NCI-H2171 treated with DMSO at 0.1 percent for 48 hours (cell line): ENCODE measurements around the gene RBMS2.
"Not testable (repeated sequence)": the region's sequence is repeated elsewhere in the genome, so short reads cannot be mapped to it uniquely, and the experiment has no call there.

Source experiments
- DNase-seq: peaks from one replicate; lab custom pipeline; 2025; lab: John Stamatoyannopoulos, UW

Gene RBMS2, protein sequence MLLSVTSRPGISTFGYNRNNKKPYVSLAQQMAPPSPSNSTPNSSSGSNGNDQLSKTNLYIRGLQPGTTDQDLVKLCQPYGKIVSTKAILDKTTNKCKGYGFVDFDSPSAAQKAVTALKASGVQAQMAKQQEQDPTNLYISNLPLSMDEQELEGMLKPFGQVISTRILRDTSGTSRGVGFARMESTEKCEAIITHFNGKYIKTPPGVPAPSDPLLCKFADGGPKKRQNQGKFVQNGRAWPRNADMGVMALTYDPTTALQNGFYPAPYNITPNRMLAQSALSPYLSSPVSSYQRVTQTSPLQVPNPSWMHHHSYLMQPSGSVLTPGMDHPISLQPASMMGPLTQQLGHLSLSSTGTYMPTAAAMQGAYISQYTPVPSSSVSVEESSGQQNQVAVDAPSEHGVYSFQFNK

DNA sequence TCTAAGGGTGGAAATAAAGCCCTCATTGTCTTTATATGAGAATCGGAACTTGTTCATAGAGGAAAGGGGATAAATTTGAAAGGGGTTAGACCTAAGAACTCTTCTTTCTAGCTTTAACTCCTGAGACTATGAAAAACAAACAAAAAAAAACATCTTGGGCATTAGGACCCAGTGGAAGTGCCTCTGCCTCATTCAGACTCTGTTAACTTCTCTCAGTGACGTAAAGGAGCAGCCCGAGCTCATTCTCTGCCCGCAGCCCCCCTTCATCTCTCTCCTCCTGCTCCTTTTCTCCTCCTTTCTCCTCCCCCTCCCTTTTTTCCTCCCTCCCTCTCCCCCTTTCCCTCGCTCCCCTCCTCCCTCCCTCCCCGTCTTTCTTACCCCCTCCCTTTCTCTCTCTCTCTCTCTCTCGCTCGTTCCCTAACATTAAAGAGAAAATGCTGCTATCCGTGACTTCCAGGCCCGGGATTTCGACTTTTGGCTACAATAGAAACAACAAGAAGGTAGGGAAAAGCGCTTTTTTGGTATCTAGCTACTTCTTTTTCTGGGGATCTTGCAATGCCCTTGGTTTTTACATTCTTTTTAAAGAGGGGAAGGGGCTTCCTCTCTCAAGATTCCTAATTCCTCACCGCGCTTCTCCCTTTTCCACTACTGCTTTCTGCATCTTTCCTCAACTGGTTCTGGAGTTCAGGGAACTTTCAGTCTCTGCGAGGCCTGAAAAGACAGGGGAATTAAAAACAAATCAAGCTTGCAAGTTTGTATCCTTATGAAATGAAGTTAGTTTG, at the start of gene RBMS2:
Gene RBMS2, plus strand, starts transcription at position 231 of the 782 bp plus-strand sequence. Its CDS starts 204 bp downstream, at position 435.
- peak; percentile 48 for DNase-seq

DNA sequence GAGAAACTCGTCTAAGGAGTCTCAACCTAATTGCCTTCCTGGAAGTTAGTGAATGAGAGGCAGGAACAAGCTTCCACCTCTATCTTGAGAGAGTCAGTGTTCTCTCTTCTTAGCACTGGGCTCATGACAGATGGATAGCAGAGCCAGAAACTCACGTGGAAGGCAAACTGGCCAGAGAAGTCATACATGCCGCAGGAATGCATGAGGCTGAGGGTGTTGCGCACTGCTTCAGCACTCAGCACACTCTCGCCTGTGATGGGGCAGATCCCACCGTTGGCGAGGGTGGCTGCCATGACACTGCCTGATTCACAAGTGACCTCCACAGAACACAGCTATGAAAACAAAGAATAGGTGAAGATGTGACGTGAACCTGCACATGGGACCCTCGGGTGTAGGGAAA, 47.2 kb upstream of the RBMS2 start:
- DNase-seq: no peak

DNA sequence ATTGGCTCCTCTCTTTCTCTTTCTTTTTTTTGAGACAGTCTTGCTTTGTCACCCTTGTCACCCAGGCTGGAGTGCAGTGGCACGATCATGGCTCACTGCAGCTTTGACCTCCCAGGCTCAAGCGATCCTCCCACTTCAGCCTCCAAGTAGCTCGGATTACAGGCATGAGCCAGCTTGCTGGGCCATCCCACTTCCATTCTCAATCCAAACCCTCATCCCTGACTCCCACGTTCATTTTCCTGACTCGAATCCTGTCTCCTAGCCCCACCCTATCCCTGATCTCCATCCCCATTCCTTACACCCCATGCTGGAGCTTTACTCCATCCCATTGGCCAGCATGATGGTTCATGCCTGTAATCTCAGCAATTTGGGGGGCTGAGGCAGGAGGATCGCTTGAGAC, 45.5 kb upstream of the RBMS2 start:
- DNase-seq: no peak

DNA sequence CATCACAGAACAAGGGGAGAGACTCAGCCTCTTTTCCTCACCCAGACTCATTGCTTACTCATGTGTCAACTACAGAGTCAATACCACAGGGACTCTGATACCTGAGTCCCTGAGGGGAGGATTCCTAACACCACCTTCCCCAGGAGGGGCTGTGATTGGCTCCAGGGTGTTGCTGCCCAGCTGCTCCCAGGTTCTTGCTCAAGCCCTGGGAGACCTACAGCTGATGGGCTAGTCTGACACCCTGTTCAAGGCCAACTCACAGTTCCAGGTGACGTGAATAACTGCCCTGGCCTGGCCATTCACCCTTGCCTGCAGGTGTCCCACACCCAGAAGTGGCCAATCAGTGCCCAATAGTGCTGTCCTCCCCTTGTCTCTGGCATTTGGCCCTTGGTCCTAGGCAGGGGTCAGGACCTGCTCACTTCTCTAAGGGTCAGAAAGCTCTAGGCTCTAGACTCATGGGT, 44.6 kb upstream of the RBMS2 start:
- DNase-seq: peak; percentile 33

DNA sequence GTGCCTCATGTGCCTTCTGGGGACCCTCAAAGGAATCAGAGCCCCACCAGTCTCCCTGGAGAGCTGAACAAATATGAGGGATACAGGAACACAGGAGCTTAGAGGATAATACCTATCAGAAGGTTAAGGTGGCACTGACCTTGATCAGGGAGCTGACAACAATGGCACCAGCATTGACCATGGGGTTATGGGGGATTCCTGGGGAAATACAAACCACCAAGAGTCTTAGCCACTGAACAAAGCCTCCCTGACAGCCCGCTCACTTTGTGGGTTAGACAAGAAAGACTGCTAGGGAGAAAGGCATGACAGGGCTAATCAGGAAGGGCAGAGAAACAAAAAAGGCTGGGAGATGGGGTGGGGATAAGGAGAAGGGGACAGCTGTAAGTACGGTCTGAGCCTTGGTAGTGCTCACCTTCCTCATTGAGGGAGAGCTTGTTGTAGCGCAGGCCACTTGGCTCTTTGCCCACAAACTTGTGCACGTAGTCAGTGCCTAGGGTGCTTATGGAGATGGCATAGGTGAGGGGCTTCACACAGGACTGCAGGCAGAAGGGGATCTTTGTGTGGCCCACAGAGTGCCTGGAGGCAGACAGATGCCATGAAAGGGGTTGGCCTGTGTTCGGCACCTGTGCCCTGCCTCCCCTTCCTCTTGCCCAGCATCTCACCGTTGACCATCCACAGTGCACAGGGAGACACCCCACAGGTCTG, 43.9 kb upstream of the RBMS2 start:
- DNase-seq: no peak

DNA sequence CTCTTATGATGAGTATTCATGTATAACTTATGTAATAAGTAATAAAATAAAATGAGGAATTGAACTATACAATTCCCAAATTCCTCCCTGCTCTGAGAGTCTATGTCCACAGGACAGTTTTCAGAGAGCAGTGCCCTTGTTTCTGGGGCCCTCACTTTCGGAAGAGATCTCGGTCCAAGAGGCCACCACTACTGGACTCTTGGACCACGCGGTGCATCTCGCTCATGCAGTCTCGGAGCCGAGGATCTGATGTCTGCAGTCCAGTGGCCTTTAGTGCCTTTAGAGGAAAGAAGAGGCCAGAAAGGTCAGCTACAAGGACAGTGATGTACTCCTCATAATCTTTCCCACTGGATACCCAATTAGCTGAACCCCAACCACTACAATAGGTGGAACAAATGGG, 42.0 kb upstream of the RBMS2 start:
- DNase-seq: no peak

DNA sequence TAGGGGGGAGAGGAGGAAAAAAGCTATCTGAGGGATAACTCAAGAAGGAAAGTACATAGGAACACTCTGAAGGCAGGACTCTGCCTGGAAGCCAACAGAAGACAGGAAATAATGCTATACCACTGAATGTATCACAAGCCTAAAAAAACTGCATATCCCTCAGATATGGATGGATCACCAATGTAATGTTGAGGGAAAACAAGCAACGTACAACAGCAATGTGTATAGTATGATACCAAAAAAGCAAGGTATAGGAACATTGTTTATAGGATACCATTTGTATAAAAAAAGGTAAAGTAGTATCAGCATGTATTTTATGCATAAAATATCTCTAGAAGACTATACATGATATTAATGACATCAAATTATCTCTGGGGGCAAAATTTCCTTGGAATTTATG, 37.1 kb upstream of the RBMS2 start:
- no peak for DNase-seq

DNA sequence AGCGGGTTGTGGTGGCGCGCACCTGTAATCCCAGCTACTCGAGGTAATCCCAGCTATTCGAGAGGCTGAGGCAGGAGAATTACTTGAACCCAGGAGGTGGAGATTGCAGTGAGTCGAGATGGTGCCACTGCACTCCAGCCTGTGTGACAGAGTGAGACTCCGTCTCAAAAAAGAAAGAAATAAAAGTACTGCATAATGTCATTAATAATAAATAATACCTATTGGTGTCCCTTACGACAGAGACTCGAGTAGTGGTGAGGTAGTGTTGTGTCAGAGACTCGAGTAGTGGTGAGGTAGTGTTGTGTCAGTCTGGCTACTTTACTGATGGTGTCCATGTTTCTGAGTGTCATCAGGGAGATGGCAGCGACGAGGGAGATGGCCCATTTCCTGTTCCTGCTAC, 34.9 kb upstream of the RBMS2 start:
- DNase-seq: no peak

DNA sequence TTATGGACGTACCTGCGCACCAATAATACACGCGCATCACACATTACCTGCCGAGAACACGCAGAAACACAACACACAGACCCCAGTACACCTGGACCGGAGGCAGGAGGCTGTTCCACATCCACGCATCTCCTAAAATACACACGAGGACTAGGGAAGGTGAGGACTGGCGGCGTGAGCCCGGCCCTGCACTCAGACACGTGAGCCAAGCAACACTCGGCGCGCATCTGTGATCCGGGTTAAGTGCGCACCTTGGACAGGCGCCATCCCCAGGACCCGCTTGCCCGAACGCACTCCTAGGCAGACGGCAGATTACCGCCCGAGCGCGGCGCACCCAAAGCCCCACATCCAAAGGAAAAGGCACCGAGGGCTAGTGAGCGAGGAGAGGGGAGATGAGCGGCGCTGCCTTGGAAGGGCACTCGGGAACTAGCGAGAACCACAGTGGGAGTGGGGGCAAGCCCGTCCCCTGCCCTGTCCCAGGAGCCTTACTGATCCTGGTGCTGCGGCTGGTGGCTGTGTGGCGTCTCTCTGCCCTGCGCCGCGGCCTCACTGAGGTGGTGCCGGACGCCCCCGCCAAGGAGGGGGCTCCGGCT, 34.1 kb upstream of the RBMS2 start:
- DNase-seq: peak; percentile 71

DNA sequence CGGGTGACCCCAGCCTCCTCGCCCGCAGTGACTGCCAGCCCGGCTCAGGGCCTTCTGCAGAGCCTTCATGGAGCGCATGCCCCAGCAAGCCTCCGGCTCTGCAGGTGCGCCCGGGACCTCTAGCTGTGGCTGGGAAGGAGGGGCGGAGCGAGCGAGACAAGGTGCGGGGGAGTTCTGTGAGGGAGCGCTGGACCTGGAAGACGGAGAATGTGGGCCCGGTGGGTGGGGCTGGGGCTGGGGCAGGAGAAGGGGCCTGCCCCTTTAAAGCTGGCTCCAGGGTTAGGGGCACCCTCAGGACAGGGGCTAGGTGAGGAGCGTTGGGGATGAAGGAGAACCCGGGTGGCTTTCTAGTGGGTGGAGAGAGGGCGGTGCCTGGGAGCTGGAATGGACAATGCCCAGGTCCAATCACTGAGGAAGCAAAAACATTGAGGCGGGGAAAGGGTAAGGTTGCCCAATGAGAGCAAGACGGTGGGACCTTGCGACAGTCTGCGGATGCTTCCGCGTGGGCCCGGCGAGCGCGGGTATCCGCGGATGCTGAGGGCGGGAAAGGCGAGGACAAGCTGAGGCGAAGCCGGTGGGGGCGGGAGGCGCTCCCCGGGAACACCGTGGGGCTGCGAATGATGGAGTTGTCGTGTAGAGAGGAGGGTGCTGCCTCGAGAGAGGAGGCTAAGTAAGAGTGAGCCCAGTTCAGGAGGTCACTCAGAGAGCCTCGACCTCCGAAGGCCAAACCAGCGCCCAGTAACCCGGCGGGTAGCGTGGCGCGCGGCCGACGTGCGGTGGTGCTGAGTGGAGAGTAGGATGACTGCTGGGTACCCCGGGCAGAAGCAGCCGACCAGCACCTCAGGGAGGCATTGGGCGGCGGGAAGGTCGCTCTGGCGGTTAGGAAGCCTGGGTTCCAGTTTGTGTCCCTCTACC, 33.3 kb upstream of the RBMS2 start, which contains the start of gene GLS2:
Gene GLS2, minus strand, starts transcription at position 121 of the 915 bp plus-strand sequence. Its CDS starts 43 bp downstream, at position 78.
- peak; percentile 93 for DNase-seq

DNA sequence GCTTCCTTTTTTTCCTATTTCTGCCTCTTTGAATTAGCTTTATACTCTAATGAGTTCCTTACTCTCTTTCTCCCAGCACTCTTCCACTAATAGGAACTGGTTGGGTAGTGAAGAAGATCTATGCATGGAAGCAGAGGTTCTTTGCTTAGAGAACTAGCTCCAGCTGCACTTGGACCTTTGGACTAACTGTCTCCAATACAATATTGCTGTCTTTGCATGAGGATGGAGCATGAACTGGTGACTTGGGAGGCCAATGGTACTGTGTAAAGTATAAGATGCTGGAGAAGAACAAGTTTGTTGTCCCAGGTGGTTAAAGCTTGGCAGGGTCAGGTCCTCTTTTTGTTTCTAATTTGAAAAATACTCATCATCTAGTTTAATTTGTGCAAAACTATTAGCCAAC, 31.3 kb upstream of the RBMS2 start:
- no peak for DNase-seq

DNA sequence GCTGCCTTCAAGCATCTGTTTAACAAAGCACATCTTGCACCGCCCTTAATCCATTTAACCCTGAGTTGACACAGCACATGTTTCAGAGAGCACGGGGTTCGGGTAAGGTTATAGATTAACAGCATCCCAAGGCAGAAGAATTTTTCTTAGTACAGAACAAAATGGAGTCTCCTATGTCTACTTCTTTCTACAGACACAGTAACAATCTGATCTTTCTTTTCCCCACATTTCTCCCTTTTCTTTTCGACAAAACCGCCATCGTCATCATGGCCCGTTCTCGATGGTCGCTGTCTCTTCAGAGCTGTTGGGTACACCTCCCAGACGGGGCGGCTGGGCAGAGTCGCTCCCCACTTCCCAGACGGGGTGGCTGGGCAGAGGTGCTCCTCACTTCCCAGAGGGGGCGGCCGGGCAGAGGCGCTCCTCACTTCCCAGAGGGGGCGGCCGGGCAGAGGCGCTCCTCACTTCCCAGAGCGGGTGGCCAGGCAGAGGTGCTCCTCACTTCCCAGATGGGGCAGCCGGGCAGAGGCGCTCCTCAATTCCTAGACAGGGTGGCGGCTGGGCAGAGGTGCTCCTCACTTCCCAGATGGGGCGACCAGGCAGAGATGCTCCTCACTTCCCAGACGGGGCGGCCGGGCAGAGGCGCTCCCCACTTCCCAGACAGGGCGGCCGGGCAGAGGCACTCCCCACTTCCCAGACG, 28.1 kb upstream of the RBMS2 start:
- not testable (repeated sequence) for DNase-seq

DNA sequence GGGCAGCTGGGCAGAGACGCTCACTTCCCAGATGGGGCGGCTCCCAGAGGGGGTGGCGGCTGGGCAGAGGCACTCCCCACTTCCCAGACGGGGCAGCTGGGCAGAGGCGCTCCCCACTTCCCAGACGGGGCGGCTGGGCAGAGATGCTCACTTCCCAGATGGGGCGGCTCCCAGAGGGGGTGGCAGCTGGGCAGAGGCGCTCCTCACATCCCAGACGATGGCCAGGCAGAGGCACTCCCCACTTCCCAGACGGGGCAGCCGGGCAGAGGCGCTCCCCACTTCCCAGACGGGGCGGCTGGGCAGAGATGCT, 27.6 kb upstream of the RBMS2 start:
- DNase-seq: not testable (repeated sequence)

DNA sequence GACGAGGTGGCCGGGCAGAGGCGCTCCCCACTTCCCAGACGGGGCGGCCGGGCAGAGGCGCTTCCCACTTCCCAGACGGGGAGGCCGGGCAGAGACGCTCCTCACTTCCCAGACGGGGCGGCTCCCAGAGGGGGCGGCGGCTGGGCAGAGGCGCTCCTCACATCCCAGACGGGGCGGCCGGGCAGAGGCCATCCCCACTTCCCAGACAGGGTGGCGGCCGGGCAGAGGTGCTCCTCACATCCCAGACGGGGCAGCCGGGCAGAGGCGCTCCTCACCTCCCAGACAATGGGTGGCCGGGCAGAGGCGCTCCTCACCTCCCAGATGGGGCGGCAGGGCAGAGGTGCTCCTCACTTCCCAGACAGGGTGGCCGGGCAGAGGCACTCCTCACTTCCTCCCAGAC, 27.1 kb upstream of the RBMS2 start:
- not testable (repeated sequence) for DNase-seq

DNA sequence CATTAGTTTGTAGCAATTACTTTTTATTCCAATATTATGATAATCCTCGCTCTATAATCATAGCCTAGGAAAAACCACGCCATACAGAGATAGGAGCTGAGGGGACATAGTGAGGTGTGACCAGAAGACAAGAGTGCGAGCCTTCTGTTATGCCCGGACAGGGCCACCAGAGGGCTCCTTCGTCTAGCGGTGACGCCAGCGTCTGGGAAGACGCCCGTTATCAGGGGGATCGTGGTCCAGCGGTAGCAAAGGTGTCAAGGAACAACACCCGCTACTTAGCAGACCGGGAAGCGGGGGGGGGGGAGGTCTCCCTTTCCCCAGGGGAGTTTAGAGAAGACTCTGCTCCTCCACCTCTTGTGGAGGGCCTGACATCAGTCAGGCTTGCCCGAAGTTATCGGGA, 24.9 kb upstream of the RBMS2 start:
- DNase-seq: peak; percentile 13

DNA sequence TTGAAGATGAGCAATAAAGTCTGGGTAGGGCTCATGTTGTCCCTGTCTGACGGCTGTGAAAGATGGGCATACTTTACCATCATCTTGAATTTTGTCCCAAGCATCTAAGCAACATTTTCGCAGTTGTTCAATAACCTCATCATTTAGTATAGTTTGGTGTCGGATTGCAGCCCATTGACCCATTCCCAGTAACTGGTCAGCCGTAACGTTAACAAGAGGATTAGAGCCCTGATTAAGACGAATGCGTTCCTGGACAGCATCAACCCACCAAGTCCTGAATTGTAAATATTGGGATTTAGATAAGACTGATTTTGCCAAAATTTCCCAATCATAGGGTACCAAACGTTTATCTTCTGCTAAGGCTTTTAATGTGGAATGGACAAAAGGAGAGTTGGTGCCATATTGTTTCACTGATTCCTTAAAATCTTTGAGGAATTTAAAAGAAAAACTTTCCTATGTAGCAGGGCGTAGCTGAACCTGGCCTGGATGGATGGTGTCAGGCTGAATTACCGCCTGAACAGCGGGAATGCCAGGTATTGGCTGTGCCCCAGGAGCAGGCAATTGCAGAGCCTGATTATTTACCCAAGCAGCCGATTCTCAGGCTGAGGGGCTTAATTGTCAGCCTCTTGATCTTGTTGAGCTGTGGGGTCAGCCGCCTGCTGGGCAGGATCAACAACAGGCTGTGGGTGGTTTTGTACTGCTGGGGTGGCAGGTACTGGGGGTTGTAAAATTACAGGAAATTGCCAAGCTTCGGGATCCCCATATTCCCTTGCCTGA, 23.3 kb upstream of the RBMS2 start:
- not testable (repeated sequence) for DNase-seq

DNA sequence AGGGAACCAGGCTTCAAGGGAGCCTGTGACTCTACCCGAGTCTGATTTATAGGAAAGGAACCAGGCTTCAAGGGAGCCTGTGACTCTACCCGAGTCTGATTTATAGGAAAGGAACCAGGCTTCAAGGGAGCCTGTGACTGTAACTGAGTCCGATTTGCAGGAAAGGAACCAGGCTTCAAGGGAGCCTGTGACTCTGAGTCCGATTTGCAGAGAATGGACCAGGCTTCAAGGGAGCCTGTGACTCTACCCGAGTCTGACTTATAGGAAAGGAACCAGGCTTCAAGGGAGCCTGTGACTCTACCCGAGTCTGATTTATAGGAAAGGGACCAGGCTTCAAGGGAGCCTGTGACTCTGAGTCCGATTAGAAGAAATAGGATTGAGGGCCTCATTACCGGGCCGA, 22.2 kb upstream of the RBMS2 start:
- DNase-seq: not testable (repeated sequence)

DNA sequence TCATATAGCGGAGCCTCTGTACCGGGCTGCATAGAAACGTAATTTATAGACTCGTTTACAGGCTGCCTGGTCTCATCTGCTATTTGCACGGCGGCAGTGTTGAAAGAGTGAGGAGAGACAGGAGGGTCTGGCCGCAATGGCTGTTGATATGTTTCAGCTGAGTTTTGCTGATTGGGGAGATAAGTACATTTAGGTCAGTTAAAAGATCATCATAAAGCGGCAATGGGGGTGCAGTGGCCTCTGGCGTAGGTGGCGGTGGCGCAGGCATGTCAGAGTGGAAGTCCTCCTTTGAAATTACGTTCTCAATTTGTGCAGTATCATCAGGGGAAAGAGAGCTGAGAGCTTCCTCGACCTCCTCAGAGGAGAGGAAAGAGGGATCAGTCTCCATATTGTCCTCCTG, 21.7 kb upstream of the RBMS2 start:
- not testable (repeated sequence) for DNase-seq

DNA sequence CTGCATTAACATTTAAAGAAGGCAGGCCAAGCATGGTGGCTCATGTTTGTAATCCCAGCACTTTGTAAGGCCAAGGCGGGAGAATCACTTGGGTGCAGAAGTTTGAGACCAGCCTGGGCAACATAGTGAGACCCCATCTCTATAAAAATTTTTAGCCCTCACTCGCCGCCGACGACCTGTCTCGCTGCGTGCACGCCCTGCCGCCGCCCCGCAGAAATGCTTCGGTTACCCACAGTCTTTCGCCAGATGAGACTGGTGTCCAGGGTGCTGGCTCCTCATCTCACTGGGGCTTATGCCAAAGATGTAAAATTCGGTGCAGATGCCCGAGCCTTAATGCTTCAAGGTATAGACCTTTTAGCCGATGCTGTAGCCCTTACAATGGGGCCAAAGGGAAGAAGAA, 10.8 kb upstream of the RBMS2 start:
- no peak for DNase-seq

DNA sequence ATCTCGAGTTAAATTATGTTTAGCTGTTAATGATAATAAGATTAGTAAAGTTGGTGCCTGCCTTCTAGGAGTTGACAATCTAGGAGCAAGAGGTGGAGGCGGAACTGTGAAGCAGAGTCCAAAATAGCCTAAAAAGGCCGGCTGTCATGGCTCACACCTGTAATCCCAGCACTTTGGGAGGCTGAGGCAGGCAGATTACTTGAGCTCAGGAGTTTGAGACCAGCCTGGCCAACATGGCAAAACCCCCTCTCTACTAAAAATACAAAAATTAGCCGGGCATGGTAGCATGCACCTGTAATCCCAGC, 7.7 kb upstream of the RBMS2 start:
- not testable (repeated sequence) for DNase-seq
